MM.1S (cell line): ENCODE data around the gene ZNF443.

Experiments
- CTCF ChIP-seq: fragments of 300-600 bp; sonication (generic); IDR thresholded peaks from 2 replicates; pipeline ENCODE4 v1.5.1; 2016; ENCODE audit warnings: antibody characterized with exemption, low read length, mixed read lengths
- EZH2 ChIP-seq: fragments of 300-600 bp; sonication (generic); optimal IDR thresholded peaks from 2 replicates; pipeline ENCODE3; 2017; ENCODE audit warnings: low read depth, mild to moderate bottlenecking, antibody characterized with exemption, low read length, mixed read lengths

GRCh38 chr19:12484371-12485051, 43.7 kb upstream of the ZNF443 start, which contains the start of gene ZNF709:
- TF ChIP-seq CTCF (no peak), EZH2 (no peak)
